Loucy (cell line): ENCODE measurements around the gene SARM1.

Experiments
- EZH2phosphoT487 ChIP-seq: fragments of 200-600 bp; IDR thresholded peaks from 2 replicates; pipeline ENCODE4 v1.6.1; 2018; ENCODE audit warnings: antibody characterized with exemption, mild to moderate bottlenecking, moderate library complexity, borderline replicate concordance
- TF ChIP-seq, protein P1 (sequence below): fragments of 200-600 bp; sonication (generic); conservative IDR thresholded peaks from 2 replicates; pipeline ENCODE4 v1.5.1; 2014; ENCODE audit warnings: mild to moderate bottlenecking, antibody characterized with exemption, low read length

- TF ChIP-seq, protein P1, sequence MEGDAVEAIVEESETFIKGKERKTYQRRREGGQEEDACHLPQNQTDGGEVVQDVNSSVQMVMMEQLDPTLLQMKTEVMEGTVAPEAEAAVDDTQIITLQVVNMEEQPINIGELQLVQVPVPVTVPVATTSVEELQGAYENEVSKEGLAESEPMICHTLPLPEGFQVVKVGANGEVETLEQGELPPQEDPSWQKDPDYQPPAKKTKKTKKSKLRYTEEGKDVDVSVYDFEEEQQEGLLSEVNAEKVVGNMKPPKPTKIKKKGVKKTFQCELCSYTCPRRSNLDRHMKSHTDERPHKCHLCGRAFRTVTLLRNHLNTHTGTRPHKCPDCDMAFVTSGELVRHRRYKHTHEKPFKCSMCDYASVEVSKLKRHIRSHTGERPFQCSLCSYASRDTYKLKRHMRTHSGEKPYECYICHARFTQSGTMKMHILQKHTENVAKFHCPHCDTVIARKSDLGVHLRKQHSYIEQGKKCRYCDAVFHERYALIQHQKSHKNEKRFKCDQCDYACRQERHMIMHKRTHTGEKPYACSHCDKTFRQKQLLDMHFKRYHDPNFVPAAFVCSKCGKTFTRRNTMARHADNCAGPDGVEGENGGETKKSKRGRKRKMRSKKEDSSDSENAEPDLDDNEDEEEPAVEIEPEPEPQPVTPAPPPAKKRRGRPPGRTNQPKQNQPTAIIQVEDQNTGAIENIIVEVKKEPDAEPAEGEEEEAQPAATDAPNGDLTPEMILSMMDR: no peak
- TF ChIP-seq EZH2phosphoT487: no peak
Observed at GRCh38 chr17:28340374-28340773, 31.1 kb upstream of the SARM1 start.
